ENCODE measurements around the gene PRRT3. TPM values are rescaled to one million over a fixed set of nuclear protein-coding genes. Genes with fewer than 3 reads are reported as not detected.

The PRRT3 gene
- total and polyA plus RNA-seq, 2 donors (not counting 1 experiment from before 2014, with no cell fraction given), result 3.1 to 3.8 TPM

- Histone ChIP-seq H3K4me2 (ENCODE audit: extremely low read depth, insufficient read depth, low read length) (no peak overlapping the region), H4K20me1 (ENCODE audit: control insufficient read depth, extremely low read depth, insufficient read depth, low read length) (no peaks in the 10 kb centered on the region), H2AFZ (ENCODE audit: low read length) (no peak overlapping the region), H3K27ac (ENCODE audit: insufficient read depth, low read length) (no peak overlapping the region), H3K79me2 (ENCODE audit: control insufficient read depth, insufficient read depth, low read length) (no peaks in the 10 kb centered on the region), H3K4me3 (replicated peaks in 1 of 4; ENCODE audit: control extremely low read depth in 1 of 4, insufficient read depth in 1 of 4, low read depth in 3 of 4, low read length in 4 of 4) (no peak overlapping the region), H3K9ac (ENCODE audit: insufficient read depth, low read length) (no peak overlapping the region), H3K4me1 (ENCODE audit: control insufficient read depth, extremely low read depth, insufficient read depth, low read length) (peaks cover 5% of the 10 kb centered on the region), H3K36me3 (ENCODE audit: control insufficient read depth, insufficient read depth, low read length) (no peaks in the 10 kb centered on the region), H3K9me3 (ENCODE audit: control insufficient read depth, insufficient read depth, low read depth, low read length) (no peaks in the 10 kb centered on the region), H3K27me3 (ENCODE audit: control insufficient read depth, insufficient read depth, low read length) (no peaks in the 10 kb centered on the region)
- DNase-seq (ENCODE audit: low read depth in 2 of 2), result peak in 1 of 2 donors; percentile 47
- no peak for TF ChIP-seq EZH2 (IDR thresholded peaks at IDR 0.05; ENCODE audit: low read length, missing control alignments)
- no peak for TF ChIP-seq CTCF (conservative IDR thresholded peaks at IDR 0.05 in 1 of 2, IDR thresholded peaks at IDR 0.05 in 1 of 2; ENCODE audit: low read depth in 1 of 2, low read length in 2 of 2)
Observed at GRCh38 chr3:9955611-9956352, 3.6 kb upstream of the PRRT3 start.

GRCh38 chr3:9955067-9955502 is 2.9 kb upstream of the PRRT3 start:
- no peak overlapping the region for H2AFZ ChIP-seq (ENCODE audit: low read length)
- H3K36me3 ChIP-seq (ENCODE audit: control insufficient read depth, insufficient read depth, low read length), result no peaks in the 10 kb centered on the region
- H3K4me1 ChIP-seq (ENCODE audit: control insufficient read depth, extremely low read depth, insufficient read depth, low read length), result peaks cover 5% of the 10 kb centered on the region
- H3K9me3 ChIP-seq (ENCODE audit: control insufficient read depth, insufficient read depth, low read depth, low read length), result no peaks in the 10 kb centered on the region
- peak; percentile 33 to 40 for DNase-seq (ENCODE audit: low read depth in 2 of 2)
- no peak overlapping the region for H3K4me2 ChIP-seq (ENCODE audit: extremely low read depth, insufficient read depth, low read length)
- H3K9ac ChIP-seq (ENCODE audit: insufficient read depth, low read length), result no peak overlapping the region
- H3K27ac ChIP-seq (ENCODE audit: insufficient read depth, low read length), result no peak overlapping the region
- H3K79me2 ChIP-seq (ENCODE audit: control insufficient read depth, insufficient read depth, low read length), result no peaks in the 10 kb centered on the region
- no peaks in the 10 kb centered on the region for H4K20me1 ChIP-seq (ENCODE audit: control insufficient read depth, extremely low read depth, insufficient read depth, low read length)
- H3K27me3 ChIP-seq (ENCODE audit: control insufficient read depth, insufficient read depth, low read length), result no peaks in the 10 kb centered on the region
- H3K4me3 ChIP-seq (replicated peaks in 1 of 4; ENCODE audit: control extremely low read depth in 1 of 4, insufficient read depth in 1 of 4, low read depth in 3 of 4, low read length in 4 of 4), result no peak overlapping the region
- TF ChIP-seq EZH2 (IDR thresholded peaks at IDR 0.05; ENCODE audit: low read length, missing control alignments) (no peak), CTCF (conservative IDR thresholded peaks at IDR 0.05 in 1 of 2, IDR thresholded peaks at IDR 0.05 in 1 of 2; ENCODE audit: low read depth in 1 of 2, low read length in 2 of 2) (no peak)

- DNase-seq (ENCODE audit: low read depth in 2 of 2), result no peak
- Histone ChIP-seq H3K27me3 (ENCODE audit: control insufficient read depth, insufficient read depth, low read length) (no peaks in the 10 kb centered on the region), H3K79me2 (ENCODE audit: control insufficient read depth, insufficient read depth, low read length) (no peaks in the 10 kb centered on the region), H3K36me3 (ENCODE audit: control insufficient read depth, insufficient read depth, low read length) (no peaks in the 10 kb centered on the region), H4K20me1 (ENCODE audit: control insufficient read depth, extremely low read depth, insufficient read depth, low read length) (no peaks in the 10 kb centered on the region), H3K4me3 (replicated peaks in 1 of 4; ENCODE audit: control extremely low read depth in 1 of 4, insufficient read depth in 1 of 4, low read depth in 3 of 4, low read length in 4 of 4) (peak overlapping the region; percentile 22 to 74 (median 50)), H3K4me1 (ENCODE audit: control insufficient read depth, extremely low read depth, insufficient read depth, low read length) (peaks cover 10% of the 10 kb centered on the region), H3K9ac (ENCODE audit: insufficient read depth, low read length) (no peak overlapping the region), H3K9me3 (ENCODE audit: control insufficient read depth, insufficient read depth, low read depth, low read length) (no peaks in the 10 kb centered on the region), H3K27ac (ENCODE audit: insufficient read depth, low read length) (no peak overlapping the region), H3K4me2 (ENCODE audit: extremely low read depth, insufficient read depth, low read length) (peak overlapping the region; percentile 83), H2AFZ (ENCODE audit: low read length) (no peak overlapping the region)
- TF ChIP-seq CTCF (conservative IDR thresholded peaks at IDR 0.05 in 1 of 2, IDR thresholded peaks at IDR 0.05 in 1 of 2; ENCODE audit: low read depth in 1 of 2, low read length in 2 of 2), result no peak
- no peak for TF ChIP-seq EZH2 (IDR thresholded peaks at IDR 0.05; ENCODE audit: low read length, missing control alignments)
Observed at GRCh38 chr3:9951598-9951961, 628 bp downstream of the PRRT3 start.

All from fibroblast of lung (primary cell).